ENCODE measurements around the gene IQGAP3. TPM values are rescaled to one million over a fixed set of nuclear protein-coding genes. Genes with fewer than 3 reads are reported as not detected.
"Not testable (repeated sequence)": the region's sequence is repeated elsewhere in the genome, so short reads cannot be mapped to it uniquely, and the experiment has no call there.

Gene IQGAP3
- total and polyA plus RNA-seq, 7 donors = 0.55 to 11.2 (median 0.76) TPM; not detected in 1

DNA sequence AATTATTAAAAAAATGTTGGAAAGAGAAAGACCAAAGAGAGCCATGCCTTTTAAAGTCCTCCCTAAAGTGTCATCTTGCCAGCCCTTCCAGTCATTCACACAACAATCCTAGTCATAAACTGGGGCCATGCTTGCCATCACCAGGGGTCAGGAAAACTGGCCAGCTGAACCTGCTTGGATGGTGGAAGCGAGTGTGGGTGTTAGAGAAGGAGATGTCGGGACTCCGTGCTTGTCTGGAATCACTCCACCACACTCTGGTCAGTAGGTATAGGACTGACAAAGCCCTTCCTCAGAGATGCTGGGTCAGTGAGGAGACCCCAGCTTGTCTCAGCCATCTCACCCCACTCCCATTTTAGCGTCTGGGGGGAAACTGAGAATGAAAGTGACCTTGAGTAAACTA lies 43.6 kb upstream of the IQGAP3 start:
- Histone ChIP-seq H3K4me1 (peaks cover 0 to 28% (median 22%) of the 10 kb centered on the region in 4 donors), H3K4me3 (no peak overlapping the region), H3K27me3 (peaks cover 0 to 9% (median 4%) of the 10 kb centered on the region in 3 donors), H3K27ac (peak overlapping the region; percentile 73 to 77 (median 76)), H3K36me3 (no peaks in the 10 kb centered on the region), H3K9me3 (no peaks in the 10 kb centered on the region)
- DNase-seq = no peak
- TF ChIP-seq POLR2AphosphoS5 (IDR thresholded peaks at IDR 0.05) (no peak), EP300 (IDR thresholded peaks at IDR 0.05) (no peak), POLR2A (IDR thresholded peaks at IDR 0.05) (no peak), CTCF (IDR thresholded peaks at IDR 0.05) (no peak)
- intact Hi-C loops (cut with DNase I) = no loop called here
- WGBS, 2 donors = 38 to 53% methylated on average over 4 of the region's 4 CpGs

GRCh38 chr1:156612666-156613065 lies 40.3 kb upstream of the IQGAP3 start:
- 37 to 51% methylated on average over 3 of the region's 3 CpGs for WGBS, 2 donors
- no peaks in the 10 kb centered on the region for H3K36me3 ChIP-seq
- H3K27me3 ChIP-seq = no peaks in the 10 kb centered on the region
- no peak for TF ChIP-seq POLR2AphosphoS5 (IDR thresholded peaks at IDR 0.05)
- intact Hi-C loops (cut with DNase I) = no loop called here
- H3K27ac ChIP-seq = no peak overlapping the region
- peaks cover 0 to 33% (median 29%) of the 10 kb centered on the region in 4 donors for H3K4me1 ChIP-seq
- no peak for DNase-seq
- H3K4me3 ChIP-seq = no peak overlapping the region
- no peaks in the 10 kb centered on the region for H3K9me3 ChIP-seq

DNA sequence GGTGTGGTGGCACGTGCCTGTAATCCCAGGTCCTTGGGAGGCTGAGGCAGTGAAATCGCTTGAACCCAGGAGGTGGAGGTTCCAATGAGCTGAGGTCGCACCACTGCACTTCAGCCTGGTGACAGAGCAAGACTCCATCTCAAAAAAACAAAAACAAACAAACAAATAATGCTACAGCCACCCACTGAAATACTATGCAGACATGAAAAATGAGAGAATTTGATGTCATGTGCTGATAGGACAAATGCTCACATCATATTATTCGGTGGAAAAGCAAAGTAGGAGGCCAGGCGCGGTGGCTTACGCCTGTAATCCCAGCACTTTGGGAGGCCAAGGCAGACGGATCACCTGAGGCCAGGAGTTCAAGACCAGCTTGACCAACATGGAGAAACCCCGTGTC lies 37.7 kb upstream of the IQGAP3 start:
- H3K4me3 ChIP-seq; H3K27ac ChIP-seq; H3K27me3 ChIP-seq; DNase-seq; intact Hi-C loops (cut with DNase I); H3K9me3 ChIP-seq; H3K36me3 ChIP-seq: not testable (repeated sequence)
- peaks cover 0 to 16% (median 12%) of the 10 kb centered on the region in 4 donors for H3K4me1 ChIP-seq
- 85 to 91% methylated on average over 9 of the region's 9 CpGs for whole genome bisulfite sequencing, 2 donors

DNA sequence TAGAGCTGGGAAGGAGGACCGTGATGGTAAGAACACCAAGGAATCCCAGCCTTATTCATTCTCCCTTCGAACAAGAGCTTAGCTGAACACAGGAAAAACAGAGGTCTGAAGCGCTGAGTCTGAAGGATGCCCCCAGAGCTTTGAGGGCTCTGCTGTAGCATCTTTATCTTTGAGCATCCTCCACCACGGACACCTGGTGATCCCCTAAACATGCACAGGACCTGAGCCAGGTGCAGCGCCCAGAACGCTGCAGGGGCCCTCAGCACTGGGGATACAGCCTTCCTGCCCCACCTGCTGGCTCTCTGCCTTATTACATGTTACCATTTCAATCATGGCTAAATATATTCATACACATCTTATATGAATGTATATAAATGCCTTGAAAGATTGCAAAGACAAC lies 36.6 kb upstream of the IQGAP3 start:
- Histone ChIP-seq H3K27ac (no peak overlapping the region), H3K9me3 (no peaks in the 10 kb centered on the region), H3K36me3 (no peaks in the 10 kb centered on the region), H3K27me3 (no peaks in the 10 kb centered on the region), H3K4me3 (no peak overlapping the region), H3K4me1 (peaks cover 0 to 9% (median 7%) of the 10 kb centered on the region in 4 donors)
- TF ChIP-seq POLR2AphosphoS5 (IDR thresholded peaks at IDR 0.05) (no peak), EP300 (IDR thresholded peaks at IDR 0.05) (no peak), POLR2A (IDR thresholded peaks at IDR 0.05) (no peak), CTCF (IDR thresholded peaks at IDR 0.05) (no peak)
- no peak for DNase-seq
- intact Hi-C loops (cut with DNase I) = loop anchor here (2.0 to 5.0 kb wide), 2 partner anchors 152 to 222 kb away; no protein-coding TSS in a partner anchor
- 33 to 39% methylated on average over 6 of the region's 6 CpGs for whole genome bisulfite sequencing, 2 donors

DNA sequence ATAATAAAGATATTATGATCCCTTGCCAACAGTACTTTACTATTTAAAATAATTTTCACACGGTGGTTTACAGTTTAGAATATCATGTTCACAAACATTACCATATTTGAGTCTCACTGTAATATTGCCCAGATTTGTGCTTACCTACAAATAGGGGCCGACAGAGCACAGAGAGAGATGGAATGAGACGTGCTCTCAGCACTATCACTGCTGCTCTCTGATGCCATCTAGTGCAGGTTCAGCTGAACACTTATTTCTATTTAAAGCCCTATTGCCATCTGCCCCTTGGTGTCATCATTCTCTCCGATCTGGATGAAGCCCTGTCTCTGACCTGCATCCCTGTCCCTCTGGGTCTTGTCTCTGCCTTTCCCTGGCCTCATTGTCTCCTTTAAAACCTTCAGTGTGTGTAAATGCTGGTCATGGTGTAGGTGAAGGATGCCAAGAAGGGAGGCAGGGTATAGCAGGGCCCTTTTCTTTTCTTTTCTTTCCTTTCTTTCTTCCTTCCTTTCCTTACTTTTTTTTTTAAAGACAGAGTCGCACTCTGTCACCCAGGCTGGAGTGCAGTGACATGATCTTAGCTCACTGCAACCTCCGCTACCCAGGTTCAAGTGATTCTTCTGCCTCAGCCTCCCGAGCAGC lies 35.8 kb upstream of the IQGAP3 start:
- TF ChIP-seq CTCF (IDR thresholded peaks at IDR 0.05) = peak; percentile 77 to 89 (median 82)
- TF ChIP-seq POLR2A (IDR thresholded peaks at IDR 0.05) = no peak
- TF ChIP-seq EP300 (IDR thresholded peaks at IDR 0.05) = no peak
- TF ChIP-seq POLR2AphosphoS5 (IDR thresholded peaks at IDR 0.05) = peak in 1 of 4 donors; percentile 20
- Histone ChIP-seq H3K4me1 (peaks cover 0 to 9% (median 7%) of the 10 kb centered on the region in 4 donors), H3K27me3 (no peaks in the 10 kb centered on the region), H3K36me3 (no peaks in the 10 kb centered on the region), H3K9me3 (no peaks in the 10 kb centered on the region), H3K27ac (peak overlapping the region in 2 of 4 donors; percentile 12 to 46), H3K4me3 (no peak overlapping the region)
- WGBS, 2 donors = 29 to 32% methylated on average over 7 of the region's 7 CpGs
- DNase-seq = peak; percentile 80
- intact Hi-C loops (cut with DNase I) = loop anchor here (2.0 to 5.0 kb wide), 2 partner anchors 151 to 221 kb away; no protein-coding TSS in a partner anchor

DNA sequence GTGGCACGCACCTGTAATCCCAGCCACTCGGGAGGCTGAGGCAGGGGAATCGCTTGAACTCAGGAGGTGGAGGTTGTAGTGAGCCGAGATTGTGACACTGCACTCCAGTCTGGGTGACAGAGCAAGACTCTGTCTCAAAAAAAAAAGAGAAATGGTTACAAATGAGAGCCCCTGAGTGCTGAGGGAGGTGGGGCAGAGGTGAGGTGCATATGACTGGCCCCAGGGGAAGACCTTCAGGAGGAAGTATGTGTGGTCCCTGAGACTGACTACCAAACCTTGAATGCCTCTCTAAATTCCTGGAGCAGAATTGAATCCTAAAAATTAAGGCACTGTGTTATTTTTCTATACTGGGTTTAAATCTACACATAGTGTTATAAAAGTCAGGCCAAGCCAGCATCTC lies 35.0 kb upstream of the IQGAP3 start:
- not testable (repeated sequence) for H3K9me3 ChIP-seq, H3K27me3 ChIP-seq, H3K4me3 ChIP-seq, H3K36me3 ChIP-seq, DNase-seq
- Histone ChIP-seq H3K4me1 (peaks cover 0 to 13% (median 8%) of the 10 kb centered on the region in 4 donors), H3K27ac (peak overlapping the region in 1 of 4 donors; percentile 6)
- 75 to 80% methylated on average over 4 of the region's 4 CpGs for WGBS, 2 donors
- intact Hi-C loops (cut with DNase I) = loop anchor here (2.0 to 5.0 kb wide), 2 partner anchors 23 to 220 kb away; no protein-coding TSS in a partner anchor

Data from sigmoid colon (tissue), 7 donors.